Bronchial epithelial cell (primary cell): ENCODE measurements around the gene WFDC6. TPM values are rescaled to one million over a fixed set of nuclear protein-coding genes. Genes with fewer than 3 reads are reported as not detected.
"Not testable (repeated sequence)": the region's sequence is repeated elsewhere in the genome, so short reads cannot be mapped to it uniquely, and the experiment has no call there.

Experiments
- DNase-seq: peaks from one replicate; pipeline ENCODE4 v3.0.0-alpha.2; 2010; ENCODE audit warnings: low read depth
- FAIRE-seq: peaks from 2 replicates; lab custom pipeline; 2011; peaks lifted over from hg19 to GRCh38; lab: Jason Lieb, UNC
- H3K27me3 ChIP-seq: 2 replicates; pipeline ENCODE4 v1.5.1; 2011; ENCODE audit warnings: low read length; ENCODE audit not compliant: control insufficient read depth, insufficient read depth
- H3K36me3 ChIP-seq: 2 replicates; pipeline ENCODE4 v1.5.1; 2011; ENCODE audit warnings: low read length; ENCODE audit not compliant: control insufficient read depth, insufficient read depth
- H3K4me3 ChIP-seq: 2 replicates; pipeline ENCODE4 v1.5.1; 2011; ENCODE audit warnings: mild to moderate bottlenecking, low read depth, low read length, control low read depth
- CTCF ChIP-seq: IDR thresholded peaks from 2 replicates; pipeline ENCODE4 v1.5.1; 2011; ENCODE audit warnings: mild to moderate bottlenecking, moderate library complexity, low read length, control low read depth, inconsistent platforms; ENCODE audit not compliant: insufficient read depth, severe bottlenecking
- total RNA-seq: library from RNA; depleted of rRNA; stranded (reverse); fragments of >200 nt; gene quantifications from 2 replicates; pipeline ENCODE4 v1.2.1, GENCODE V29; 2014

WFDC6 gene
- total RNA-seq: not detected in 2 replicates

- no peaks in the 10 kb centered on the region for H3K36me3 ChIP-seq
- DNase-seq (no peak), FAIRE-seq (no peak)
- H3K27me3 ChIP-seq: peaks cover 13% of the 10 kb centered on the region
- H3K4me3 ChIP-seq: no peak within 1 kb of the TSS
- no peak for TF ChIP-seq CTCF
Observed at GRCh38 chr20:45539382-45539781, at the start of gene WFDC6. TSS of gene WFDC6 (minus strand) at chr20:45539482. CDS start at chr20:45539407, 75 bp downstream.

- FAIRE-seq (no peak), DNase-seq (peak; percentile 12)
- Histone ChIP-seq H3K4me3 (no peak overlapping the region), H3K27me3 (no peaks in the 10 kb centered on the region), H3K36me3 (no peaks in the 10 kb centered on the region)
- TF ChIP-seq CTCF: no peak
Observed at GRCh38 chr20:45588800-45589199, 49.5 kb upstream of the WFDC6 start.

- not testable (repeated sequence) for H3K36me3 ChIP-seq, FAIRE-seq, H3K27me3 ChIP-seq, H3K4me3 ChIP-seq
- DNase-seq: peak; percentile 7
Observed at GRCh38 chr20:45585986-45586385, 46.7 kb upstream of the WFDC6 start.

- not testable (repeated sequence) for DNase-seq, H3K36me3 ChIP-seq, H3K27me3 ChIP-seq, FAIRE-seq, H3K4me3 ChIP-seq
Observed at GRCh38 chr20:45584294-45584693, 45.0 kb upstream of the WFDC6 start.

- FAIRE-seq (no peak), DNase-seq (no peak)
- Histone ChIP-seq H3K4me3 (no peak overlapping the region), H3K27me3 (peaks cover 2% of the 10 kb centered on the region), H3K36me3 (no peaks in the 10 kb centered on the region)
- TF ChIP-seq CTCF: no peak
Observed at GRCh38 chr20:45583502-45583901, 44.2 kb upstream of the WFDC6 start.

- Histone ChIP-seq H3K36me3 (no peaks in the 10 kb centered on the region), H3K4me3 (no peak overlapping the region), H3K27me3 (peaks cover 2% of the 10 kb centered on the region)
- no peak for TF ChIP-seq CTCF
- DNase-seq (no peak), FAIRE-seq (no peak)
Observed at GRCh38 chr20:45581702-45582101, 42.4 kb upstream of the WFDC6 start.

GRCh38 chr20:45579184-45579583, 39.9 kb upstream of the WFDC6 start, which contains the start of gene WFDC8:
TSS of gene WFDC8 (minus strand) at chr20:45579284. CDS start at chr20:45579247, 37 bp downstream.
- no peak for FAIRE-seq
- no peak for TF ChIP-seq CTCF
- Histone ChIP-seq H3K27me3 (peaks cover 2% of the 10 kb centered on the region), H3K4me3 (no peak within 1 kb of the TSS), H3K36me3 (no peaks in the 10 kb centered on the region)
- no peak for DNase-seq
